HG03139 (cell line): Measurements from ENCODE around the gene EDARADD.
"Not testable (repeated sequence)": the region's sequence is repeated elsewhere in the genome, so short reads cannot be mapped to it uniquely, and the experiment has no call there.

Experiments
- ATAC-seq: cut with Tn5 transposase; IDR thresholded peaks from one replicate; pipeline ENCODE4 v1.9.1; 2021; ENCODE audit not compliant: unreplicated experiment

Gene EDARADD

GRCh38 chr1:236393681-236394481 is at the start of gene EDARADD:
Gene EDARADD, plus strand, starts transcription at chr1:236394286. Its CDS starts 159 bp downstream, at chr1:236394445.
- no peak for ATAC-seq

GRCh38 chr1:236345728-236346127 is 48.4 kb upstream of the EDARADD start:
- ATAC-seq: no peak

GRCh38 chr1:236348071-236348470 is 46.0 kb upstream of the EDARADD start:
- ATAC-seq: no peak

GRCh38 chr1:236350308-236350707 is 43.8 kb upstream of the EDARADD start:
- no peak for ATAC-seq

GRCh38 chr1:236351875-236352573 is 42.1 kb upstream of the EDARADD start:
- no peak for ATAC-seq

- not testable (repeated sequence) for ATAC-seq
Observed at GRCh38 chr1:236352747-236353146, 41.3 kb upstream of the EDARADD start.

- ATAC-seq: no peak
Observed at GRCh38 chr1:236353813-236354212, 40.3 kb upstream of the EDARADD start.

- no peak for ATAC-seq
Observed at GRCh38 chr1:236354330-236355147, 39.5 kb upstream of the EDARADD start.

- no peak for ATAC-seq
Observed at GRCh38 chr1:236356141-236356540, 37.9 kb upstream of the EDARADD start.

- ATAC-seq: no peak
Observed at GRCh38 chr1:236361909-236362590, 32.0 kb upstream of the EDARADD start.

GRCh38 chr1:236363237-236363636 is 30.8 kb upstream of the EDARADD start:
- ATAC-seq: no peak

- ATAC-seq: no peak
Observed at GRCh38 chr1:236365999-236366570, 28.0 kb upstream of the EDARADD start.

- ATAC-seq: not testable (repeated sequence)
Observed at GRCh38 chr1:236366681-236367080, 27.4 kb upstream of the EDARADD start.

- no peak for ATAC-seq
Observed at GRCh38 chr1:236370420-236370819, 23.7 kb upstream of the EDARADD start.

GRCh38 chr1:236371083-236371482 is 23.0 kb upstream of the EDARADD start:
- ATAC-seq: no peak

- ATAC-seq: no peak
Observed at GRCh38 chr1:236377832-236378535, 16.1 kb upstream of the EDARADD start.

- ATAC-seq: no peak
Observed at GRCh38 chr1:236381565-236382158, 12.4 kb upstream of the EDARADD start.

GRCh38 chr1:236388332-236388731 is 5.8 kb upstream of the EDARADD start:
- ATAC-seq: no peak

- no peak for ATAC-seq
Observed at GRCh38 chr1:236389253-236389652, 4.8 kb upstream of the EDARADD start.
